HEK293 (cell line): ENCODE data around the gene BCOR.

Source experiments
- IKZF3 ChIP-seq: fragments of 450-650 bp; IDR thresholded peaks from 2 replicates; pipeline ENCODE4 v1.5.0; 2018; ENCODE audit warnings: missing biosample characterization, mild to moderate bottlenecking, missing genetic modification characterization, moderate library complexity
- ZNF121 ChIP-seq: fragments of 450-650 bp; formaldehyde crosslinking; IDR thresholded peaks from 2 replicates; pipeline ENCODE4 v1.5.1; 2016; ENCODE audit warnings: missing biosample characterization, missing genetic modification characterization
- ZNF140 ChIP-seq: fragments of 450-650 bp; formaldehyde crosslinking; IDR thresholded peaks from 2 replicates; pipeline ENCODE4 v1.5.1; 2016; ENCODE audit warnings: missing biosample characterization, missing genetic modification characterization
- ZNF19 ChIP-seq: fragments of 450-650 bp; formaldehyde crosslinking; IDR thresholded peaks from 2 replicates; pipeline ENCODE4; 2016; ENCODE audit warnings: missing biosample characterization, missing genetic modification characterization, low read depth
- ZNF391 ChIP-seq: fragments of 450-650 bp; formaldehyde crosslinking; IDR thresholded peaks from 2 replicates; pipeline ENCODE4 v1.5.1; 2016; ENCODE audit warnings: low read depth, missing biosample characterization, missing genetic modification characterization, borderline replicate concordance
- ZNF777 ChIP-seq: fragments of 450-650 bp; formaldehyde crosslinking; IDR thresholded peaks from 2 replicates; pipeline ENCODE4 v1.5.1; 2017; ENCODE audit warnings: missing biosample characterization, missing genetic modification characterization, borderline replicate concordance
- TF ChIP-seq, protein P1 (sequence below): fragments of 450-650 bp; formaldehyde crosslinking; IDR thresholded peaks from 2 replicates; pipeline ENCODE4 v1.5.1; 2016; ENCODE audit warnings: missing biosample characterization, missing genetic modification characterization

DNA sequence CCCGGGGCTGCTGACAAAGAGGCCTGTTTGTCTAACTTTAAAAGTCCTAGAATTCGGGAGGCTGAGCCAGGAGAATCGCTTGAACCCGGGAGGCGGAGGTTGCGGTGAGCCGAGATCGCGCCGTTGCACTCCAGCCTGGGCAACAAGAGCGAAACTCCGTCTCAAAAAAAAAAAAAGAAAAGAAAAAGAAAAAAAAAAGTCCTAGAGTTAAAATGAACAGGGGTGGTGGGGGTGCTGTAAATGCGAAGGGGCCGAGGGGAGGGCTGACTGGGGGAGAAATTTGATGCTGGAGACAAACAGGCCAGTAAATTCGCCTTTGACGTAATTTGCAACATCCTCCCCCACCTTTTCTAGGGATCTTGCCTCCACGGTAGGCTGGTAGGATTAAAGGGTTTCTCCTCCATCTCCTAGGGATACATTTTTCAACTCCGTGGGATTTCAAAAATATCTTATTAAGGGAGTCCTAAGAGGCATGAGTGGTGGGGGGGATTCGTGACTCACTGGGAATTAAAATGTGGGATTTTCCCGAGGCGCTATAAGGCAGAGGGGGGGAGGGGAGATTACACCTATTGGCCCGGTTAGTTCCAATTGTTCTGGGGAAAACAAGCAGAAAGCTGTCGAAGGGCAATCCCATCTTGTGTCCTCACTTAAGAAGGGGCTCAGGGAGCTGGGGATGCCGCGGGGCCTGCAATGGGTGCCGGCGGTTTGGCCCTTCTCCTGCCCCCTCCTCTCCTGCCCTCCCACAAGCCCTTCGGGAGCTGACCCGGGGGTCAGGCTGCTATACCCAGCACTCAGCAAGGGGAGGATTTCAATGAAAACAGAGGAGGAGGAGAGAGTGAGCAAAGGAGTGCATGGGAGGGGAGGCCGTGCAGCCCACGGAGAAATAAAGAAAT, 3.0 kb upstream of the BCOR start:
- TF ChIP-seq IKZF3 (tag by site-specific recombination) (peak; percentile 97), ZNF391 (tag by site-specific recombination) (no peak), ZNF140 (no peak), ZNF777 (tag by site-specific recombination) (no peak), ZNF121 (no peak), ZNF19 (tag by site-specific recombination) (no peak)
- TF ChIP-seq, protein P1, sequence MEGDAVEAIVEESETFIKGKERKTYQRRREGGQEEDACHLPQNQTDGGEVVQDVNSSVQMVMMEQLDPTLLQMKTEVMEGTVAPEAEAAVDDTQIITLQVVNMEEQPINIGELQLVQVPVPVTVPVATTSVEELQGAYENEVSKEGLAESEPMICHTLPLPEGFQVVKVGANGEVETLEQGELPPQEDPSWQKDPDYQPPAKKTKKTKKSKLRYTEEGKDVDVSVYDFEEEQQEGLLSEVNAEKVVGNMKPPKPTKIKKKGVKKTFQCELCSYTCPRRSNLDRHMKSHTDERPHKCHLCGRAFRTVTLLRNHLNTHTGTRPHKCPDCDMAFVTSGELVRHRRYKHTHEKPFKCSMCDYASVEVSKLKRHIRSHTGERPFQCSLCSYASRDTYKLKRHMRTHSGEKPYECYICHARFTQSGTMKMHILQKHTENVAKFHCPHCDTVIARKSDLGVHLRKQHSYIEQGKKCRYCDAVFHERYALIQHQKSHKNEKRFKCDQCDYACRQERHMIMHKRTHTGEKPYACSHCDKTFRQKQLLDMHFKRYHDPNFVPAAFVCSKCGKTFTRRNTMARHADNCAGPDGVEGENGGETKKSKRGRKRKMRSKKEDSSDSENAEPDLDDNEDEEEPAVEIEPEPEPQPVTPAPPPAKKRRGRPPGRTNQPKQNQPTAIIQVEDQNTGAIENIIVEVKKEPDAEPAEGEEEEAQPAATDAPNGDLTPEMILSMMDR: no peak
